Measurements from ENCODE around the gene USP6NL. TPM values are rescaled to one million over a fixed set of nuclear protein-coding genes. Genes with fewer than 3 reads are reported as not detected.
"Not testable (repeated sequence)": the region's sequence is repeated elsewhere in the genome, so short reads cannot be mapped to it uniquely, and the experiment has no call there.

USP6NL gene
- total and polyA plus RNA-seq, 7 donors: 9.2 to 11.4 (median 10.8) TPM

DNA sequence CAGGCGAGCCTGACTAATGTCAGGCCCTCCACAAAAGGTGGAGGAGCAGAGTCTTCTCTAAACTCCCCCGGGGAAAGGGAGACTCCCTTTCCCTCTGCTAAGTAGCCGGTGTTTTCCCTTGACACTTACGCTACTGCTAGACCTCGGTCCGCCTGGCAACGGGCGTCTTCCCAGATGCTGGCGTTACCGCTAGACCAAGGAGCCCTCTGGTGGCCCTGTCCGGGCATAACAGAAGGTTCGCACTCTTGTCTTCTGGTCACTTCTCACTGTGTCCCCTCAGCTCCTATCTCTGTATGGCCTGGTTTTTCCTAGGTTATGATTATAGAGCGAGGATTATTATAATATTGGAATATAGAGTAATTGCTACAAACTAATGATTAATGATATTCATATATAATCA is 116.5 kb downstream of the USP6NL start:
- intact Hi-C loops (cut with DNase I); H3K27me3 ChIP-seq; H3K4me3 ChIP-seq; DNase-seq; H3K9me3 ChIP-seq; H3K27ac ChIP-seq; H3K4me1 ChIP-seq: not testable (repeated sequence)
- 90 to 91% methylated on average over 12 of the region's 13 CpGs for WGBS, 2 donors
- TF ChIP-seq CTCF (IDR thresholded peaks at IDR 0.05): peak in 2 of 4 experiments; percentile 20 to 26
- H3K36me3 ChIP-seq: peaks cover 0 to 25% (median 0%) of the 10 kb centered on the region in 4 donors

GRCh38 chr10:11493646-11494045 is 117.8 kb downstream of the USP6NL start:
- Histone ChIP-seq H3K4me1 (no peaks in the 10 kb centered on the region), H3K36me3 (peaks cover 0 to 31% (median 0%) of the 10 kb centered on the region in 4 donors), H3K27ac (no peak overlapping the region), H3K9me3 (no peaks in the 10 kb centered on the region), H3K27me3 (no peaks in the 10 kb centered on the region), H3K4me3 (no peak overlapping the region)
- no peak for DNase-seq
- TF ChIP-seq EP300 (IDR thresholded peaks at IDR 0.05): no peak
- no peak for TF ChIP-seq POLR2AphosphoS5 (IDR thresholded peaks at IDR 0.05)
- TF ChIP-seq POLR2A (IDR thresholded peaks at IDR 0.05): no peak
- TF ChIP-seq CTCF (IDR thresholded peaks at IDR 0.05): no peak
- WGBS, 2 donors: 97% methylated on average over 6 of the region's 6 CpGs
- intact Hi-C loops (cut with DNase I): no loop called here

DNA sequence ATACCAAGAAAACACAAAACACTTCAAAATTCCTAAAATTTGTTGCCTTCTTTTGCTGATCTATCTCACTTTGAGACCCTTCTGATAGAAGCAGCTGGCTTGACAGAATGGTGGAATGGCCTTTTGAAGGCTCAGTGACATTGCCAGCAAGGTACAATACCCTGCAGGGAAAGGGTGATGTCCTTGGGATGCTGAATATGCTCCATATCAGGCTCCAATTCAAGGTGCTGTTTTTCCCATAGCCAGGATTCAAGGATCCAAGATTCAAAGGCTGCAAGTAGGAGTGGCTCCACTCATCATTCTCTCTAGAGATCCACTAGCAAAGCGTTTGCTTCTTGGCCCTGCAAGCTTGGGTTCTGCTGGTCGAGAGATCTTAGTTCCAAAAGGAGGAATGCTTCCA is 120.4 kb downstream of the USP6NL start:
- H3K36me3 ChIP-seq: peaks cover 0 to 31% (median 0%) of the 10 kb centered on the region in 4 donors
- no peak overlapping the region for H3K4me3 ChIP-seq
- 91 to 97% methylated on average over 2 of the region's 2 CpGs for WGBS, 2 donors
- no peak overlapping the region for H3K27ac ChIP-seq
- intact Hi-C loops (cut with DNase I): no loop called here
- TF ChIP-seq CTCF (IDR thresholded peaks at IDR 0.05): no peak
- no peak for TF ChIP-seq POLR2AphosphoS5 (IDR thresholded peaks at IDR 0.05)
- TF ChIP-seq EP300 (IDR thresholded peaks at IDR 0.05): no peak
- no peak for TF ChIP-seq POLR2A (IDR thresholded peaks at IDR 0.05)
- no peaks in the 10 kb centered on the region for H3K27me3 ChIP-seq
- no peaks in the 10 kb centered on the region for H3K4me1 ChIP-seq
- no peak for DNase-seq
- no peaks in the 10 kb centered on the region for H3K9me3 ChIP-seq

GRCh38 chr10:11489591-11489990 is 121.9 kb downstream of the USP6NL start:
- Histone ChIP-seq H3K27ac (no peak overlapping the region), H3K4me1 (no peaks in the 10 kb centered on the region), H3K4me3 (no peak overlapping the region), H3K9me3 (no peaks in the 10 kb centered on the region), H3K27me3 (no peaks in the 10 kb centered on the region), H3K36me3 (peaks cover 0 to 36% (median 0%) of the 10 kb centered on the region in 4 donors)
- intact Hi-C loops (cut with DNase I): no loop called here
- DNase-seq: no peak
- TF ChIP-seq POLR2AphosphoS5 (IDR thresholded peaks at IDR 0.05) (no peak), CTCF (IDR thresholded peaks at IDR 0.05) (no peak)
- 95 to 96% methylated on average over 2 of the region's 2 CpGs for WGBS, 2 donors

- WGBS, 2 donors: 94 to 97% methylated on average over 4 of the region's 4 CpGs
- no peak for DNase-seq
- H3K27ac ChIP-seq: no peak overlapping the region
- intact Hi-C loops (cut with DNase I): no loop called here
- TF ChIP-seq EP300 (IDR thresholded peaks at IDR 0.05) (no peak), POLR2AphosphoS5 (IDR thresholded peaks at IDR 0.05) (no peak), POLR2A (IDR thresholded peaks at IDR 0.05) (no peak), CTCF (IDR thresholded peaks at IDR 0.05) (no peak)
- no peaks in the 10 kb centered on the region for H3K27me3 ChIP-seq
- H3K4me3 ChIP-seq: no peak overlapping the region
- peaks cover 0 to 34% (median 0%) of the 10 kb centered on the region in 4 donors for H3K36me3 ChIP-seq
- H3K9me3 ChIP-seq: no peaks in the 10 kb centered on the region
- no peaks in the 10 kb centered on the region for H3K4me1 ChIP-seq
Observed at GRCh38 chr10:11488126-11488525, 123.3 kb downstream of the USP6NL start.

All from sigmoid colon (tissue), 7 donors.